ENCODE measurements around the gene CDKN1A. TPM values are rescaled to one million over a fixed set of nuclear protein-coding genes. Genes with fewer than 3 reads are reported as not detected.
A peak's percentile ranks its signal among the peaks of the same experiment; 100 is the strongest.

CDKN1A gene
- total RNA-seq, 1 donor from 2014 or later: 41.3 TPM

DNA sequence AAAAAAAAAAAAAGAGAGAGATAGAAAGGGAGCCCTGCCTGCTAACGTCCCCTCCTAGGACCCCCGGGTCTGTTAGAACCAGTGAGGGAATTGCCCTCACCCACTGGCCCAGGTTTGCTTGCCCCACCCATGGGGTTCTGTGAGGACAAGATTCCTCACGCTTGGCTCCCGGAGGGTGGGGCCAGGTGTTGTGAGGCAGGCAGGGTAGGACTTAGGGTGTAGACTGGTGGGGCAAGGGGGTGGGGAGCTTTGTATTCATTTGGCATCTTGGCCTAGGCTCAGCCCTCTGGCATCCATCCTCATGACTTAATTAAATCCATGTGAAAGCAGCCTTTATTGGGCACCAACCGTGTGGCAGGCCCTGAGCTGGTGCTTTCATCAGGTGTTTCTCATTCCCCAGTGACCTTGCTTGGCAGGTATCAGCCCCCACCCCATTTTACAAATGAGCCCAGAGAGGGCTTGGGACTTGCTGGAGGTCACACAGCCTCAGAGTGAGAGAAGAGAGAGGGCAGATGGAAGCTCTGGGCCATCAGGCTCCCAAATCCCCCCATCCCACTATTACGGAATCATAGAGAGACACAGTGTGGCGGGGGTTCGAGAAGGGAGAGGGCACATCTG, 38.1 kb downstream of the CDKN1A start:
- no peaks in the 10 kb centered on the region for H3K36me3 Mint-ChIP-seq (ENCODE audit: unreplicated experiment)
- peaks cover 11% of the 10 kb centered on the region for H3K4me1 Mint-ChIP-seq (ENCODE audit: low read depth, unreplicated experiment)
- no peak overlapping the region for H3K27ac Mint-ChIP-seq (ENCODE audit: unreplicated experiment)
- H3K27me3 Mint-ChIP-seq (ENCODE audit: unreplicated experiment): peaks cover 9% of the 10 kb centered on the region
- TF ChIP-seq, protein P1, sequence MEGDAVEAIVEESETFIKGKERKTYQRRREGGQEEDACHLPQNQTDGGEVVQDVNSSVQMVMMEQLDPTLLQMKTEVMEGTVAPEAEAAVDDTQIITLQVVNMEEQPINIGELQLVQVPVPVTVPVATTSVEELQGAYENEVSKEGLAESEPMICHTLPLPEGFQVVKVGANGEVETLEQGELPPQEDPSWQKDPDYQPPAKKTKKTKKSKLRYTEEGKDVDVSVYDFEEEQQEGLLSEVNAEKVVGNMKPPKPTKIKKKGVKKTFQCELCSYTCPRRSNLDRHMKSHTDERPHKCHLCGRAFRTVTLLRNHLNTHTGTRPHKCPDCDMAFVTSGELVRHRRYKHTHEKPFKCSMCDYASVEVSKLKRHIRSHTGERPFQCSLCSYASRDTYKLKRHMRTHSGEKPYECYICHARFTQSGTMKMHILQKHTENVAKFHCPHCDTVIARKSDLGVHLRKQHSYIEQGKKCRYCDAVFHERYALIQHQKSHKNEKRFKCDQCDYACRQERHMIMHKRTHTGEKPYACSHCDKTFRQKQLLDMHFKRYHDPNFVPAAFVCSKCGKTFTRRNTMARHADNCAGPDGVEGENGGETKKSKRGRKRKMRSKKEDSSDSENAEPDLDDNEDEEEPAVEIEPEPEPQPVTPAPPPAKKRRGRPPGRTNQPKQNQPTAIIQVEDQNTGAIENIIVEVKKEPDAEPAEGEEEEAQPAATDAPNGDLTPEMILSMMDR (IDR thresholded peaks at IDR 0.05; ENCODE audit: partially characterized antibody, unreplicated experiment): no peak
- H3K9me3 Mint-ChIP-seq (ENCODE audit: unreplicated experiment): peaks cover 8% of the 10 kb centered on the region
- DNase-seq: no peak
- H3K4me3 Mint-ChIP-seq (ENCODE audit: unreplicated experiment): no peak overlapping the region

DNA sequence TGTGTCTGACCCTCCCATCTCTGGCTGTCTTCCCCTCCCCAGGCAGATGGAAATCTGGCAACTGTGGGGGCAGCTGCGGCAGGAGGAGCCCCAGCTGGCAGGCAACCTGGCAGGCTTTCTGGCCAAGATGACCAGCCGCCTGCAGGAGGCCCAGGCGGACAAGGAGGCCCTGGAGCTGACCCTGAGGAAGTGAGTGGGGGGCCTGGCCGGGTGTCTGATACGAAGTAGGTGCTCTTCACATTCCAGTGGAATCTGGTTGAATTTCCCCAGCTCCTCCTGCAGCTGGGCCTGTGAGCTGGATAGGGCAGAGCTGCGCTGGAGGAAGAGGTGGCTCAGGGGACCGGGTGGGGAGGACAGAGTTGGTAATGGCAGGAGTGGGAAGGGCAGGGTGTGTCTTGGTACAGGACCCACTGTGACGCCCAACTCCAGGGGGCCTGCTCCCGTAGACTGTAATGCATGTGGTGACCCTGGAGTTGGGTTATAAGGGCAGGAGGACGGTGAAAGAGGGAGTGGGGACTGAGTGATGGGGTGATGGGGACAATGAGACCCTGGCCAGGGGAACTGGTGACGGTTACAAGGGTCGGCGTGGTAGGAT, 38.8 kb downstream of the CDKN1A start:
- TF ChIP-seq, protein P1 (IDR thresholded peaks at IDR 0.05; ENCODE audit: partially characterized antibody, unreplicated experiment): no peak
- DNase-seq: no peak
- peaks cover 11% of the 10 kb centered on the region for H3K4me1 Mint-ChIP-seq (ENCODE audit: low read depth, unreplicated experiment)
- H3K27ac Mint-ChIP-seq (ENCODE audit: unreplicated experiment): no peak overlapping the region
- peak overlapping the region; percentile 46 for H3K4me3 Mint-ChIP-seq (ENCODE audit: unreplicated experiment)
- peaks cover 9% of the 10 kb centered on the region for H3K27me3 Mint-ChIP-seq (ENCODE audit: unreplicated experiment)
- H3K9me3 Mint-ChIP-seq (ENCODE audit: unreplicated experiment): peaks cover 8% of the 10 kb centered on the region
- no peaks in the 10 kb centered on the region for H3K36me3 Mint-ChIP-seq (ENCODE audit: unreplicated experiment)

DNA sequence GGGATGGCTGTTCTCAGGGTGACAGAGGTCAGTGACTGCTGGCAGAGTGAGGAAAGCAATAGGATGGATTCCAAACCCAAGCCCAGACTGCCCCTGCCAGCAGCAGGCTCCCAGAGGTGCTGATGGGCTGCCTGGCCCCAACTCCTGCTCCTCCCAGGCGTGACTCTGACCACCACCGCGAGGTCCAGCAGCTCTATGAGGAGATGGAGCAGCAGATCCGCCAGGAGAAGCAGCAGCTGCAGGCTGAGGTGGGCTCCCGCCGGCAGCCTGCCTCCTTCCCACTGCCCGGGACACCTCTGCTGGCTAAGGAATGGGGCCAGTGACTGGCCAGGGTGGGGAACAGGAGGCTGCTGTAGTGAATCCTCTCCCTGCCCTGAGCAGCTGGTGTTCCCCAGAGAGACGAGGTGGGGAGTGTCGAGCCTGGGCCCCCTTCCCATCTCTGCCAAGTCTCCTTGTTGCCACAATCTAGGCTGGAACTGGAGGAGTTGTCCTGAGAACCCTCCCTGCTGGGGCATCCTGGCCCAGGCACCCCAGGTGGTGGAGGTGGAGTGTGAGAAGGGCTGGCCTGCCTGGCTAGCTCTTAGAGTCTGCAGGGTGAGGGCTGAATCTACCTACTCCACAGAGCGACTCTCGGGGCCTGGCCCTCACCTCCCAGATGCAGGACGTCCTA, 39.5 kb downstream of the CDKN1A start:
- DNase-seq: no peak
- TF ChIP-seq, protein P1 (IDR thresholded peaks at IDR 0.05; ENCODE audit: partially characterized antibody, unreplicated experiment): no peak
- Mint-ChIP-seq H3K36me3 (ENCODE audit: unreplicated experiment) (no peaks in the 10 kb centered on the region), H3K9me3 (ENCODE audit: unreplicated experiment) (peaks cover 8% of the 10 kb centered on the region), H3K27me3 (ENCODE audit: unreplicated experiment) (peaks cover 9% of the 10 kb centered on the region), H3K4me3 (ENCODE audit: unreplicated experiment) (peak overlapping the region; percentile 46), H3K4me1 (ENCODE audit: low read depth, unreplicated experiment) (peaks cover 11% of the 10 kb centered on the region), H3K27ac (ENCODE audit: unreplicated experiment) (no peak overlapping the region)

DNA sequence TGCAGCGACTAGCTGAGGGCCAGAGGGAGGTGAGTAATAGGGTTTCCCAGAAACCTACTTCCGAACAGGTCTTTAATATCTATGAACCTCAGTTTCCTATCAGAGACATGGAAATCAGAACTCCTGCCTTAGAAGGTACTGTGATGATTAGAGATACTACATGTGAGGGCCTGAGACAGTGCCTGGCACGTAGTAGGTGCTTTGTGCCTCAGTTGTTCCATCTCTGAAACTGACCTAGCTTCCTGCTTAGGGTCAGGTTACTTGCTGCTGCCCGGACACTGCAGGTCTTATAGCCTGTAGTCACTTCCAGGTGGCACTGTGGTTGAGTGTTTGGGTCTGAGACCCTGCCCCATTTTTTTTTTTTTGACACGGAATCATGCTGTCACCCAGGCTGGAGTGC, 40.0 kb downstream of the CDKN1A start:
- no peak overlapping the region for H3K4me3 Mint-ChIP-seq (ENCODE audit: unreplicated experiment)
- no peak overlapping the region for H3K27ac Mint-ChIP-seq (ENCODE audit: unreplicated experiment)
- H3K36me3 Mint-ChIP-seq (ENCODE audit: unreplicated experiment): no peaks in the 10 kb centered on the region
- H3K9me3 Mint-ChIP-seq (ENCODE audit: unreplicated experiment): peaks cover 8% of the 10 kb centered on the region
- peaks cover 11% of the 10 kb centered on the region for H3K4me1 Mint-ChIP-seq (ENCODE audit: low read depth, unreplicated experiment)
- TF ChIP-seq, protein P1 (IDR thresholded peaks at IDR 0.05; ENCODE audit: partially characterized antibody, unreplicated experiment): no peak
- peaks cover 9% of the 10 kb centered on the region for H3K27me3 Mint-ChIP-seq (ENCODE audit: unreplicated experiment)
- no peak for DNase-seq

DNA sequence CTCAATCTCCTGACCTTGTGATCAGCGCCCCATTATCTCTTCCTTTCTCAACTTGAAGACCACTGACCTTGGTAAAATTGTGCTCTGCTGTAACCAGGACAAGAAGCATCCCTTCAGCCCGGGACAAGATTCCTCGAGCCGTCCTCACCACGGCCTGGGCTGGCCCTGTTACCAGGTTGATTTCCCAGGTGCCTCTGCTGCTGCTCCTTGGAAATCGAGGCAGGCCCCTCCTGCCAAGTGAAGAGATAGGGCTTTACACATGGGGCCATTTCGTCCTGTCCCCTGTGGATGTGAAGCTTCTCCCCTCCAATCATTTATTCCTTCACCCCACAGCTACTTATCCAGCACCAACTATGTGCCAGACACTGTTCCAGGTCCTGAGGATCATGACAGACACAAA, 40.6 kb downstream of the CDKN1A start:
- Mint-ChIP-seq H3K4me1 (ENCODE audit: low read depth, unreplicated experiment) (peaks cover 11% of the 10 kb centered on the region), H3K27ac (ENCODE audit: unreplicated experiment) (no peak overlapping the region), H3K4me3 (ENCODE audit: unreplicated experiment) (no peak overlapping the region), H3K9me3 (ENCODE audit: unreplicated experiment) (peaks cover 8% of the 10 kb centered on the region), H3K27me3 (ENCODE audit: unreplicated experiment) (peaks cover 9% of the 10 kb centered on the region), H3K36me3 (ENCODE audit: unreplicated experiment) (no peaks in the 10 kb centered on the region)
- no peak for DNase-seq
- TF ChIP-seq, protein P1 (IDR thresholded peaks at IDR 0.05; ENCODE audit: partially characterized antibody, unreplicated experiment): no peak
